ENCODE data around the gene HMCN1.

Gene HMCN1

DNA sequence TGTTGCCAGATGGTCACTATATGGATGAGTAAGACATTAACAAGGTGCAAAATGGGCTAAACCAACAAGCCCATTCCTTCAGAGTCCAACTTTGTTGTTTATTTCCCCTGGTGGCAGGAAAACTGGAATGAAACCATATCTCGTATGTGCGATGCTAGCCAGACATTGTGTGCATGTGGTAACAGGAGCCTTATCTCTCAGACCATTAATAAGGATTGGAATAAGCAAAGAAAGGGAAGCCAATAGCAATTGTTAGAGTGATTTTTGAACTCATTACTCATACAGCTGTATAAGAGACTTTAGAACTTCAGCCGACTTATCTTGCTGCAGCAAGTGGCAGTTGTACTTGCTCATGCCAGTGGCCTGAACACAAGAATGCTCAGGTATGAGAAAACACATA lies 30.0 kb upstream of the HMCN1 start:
- ATAC-seq (ENCODE audit: low read depth) (no peak), DNase-seq (ENCODE audit: low spot score) (no peak)
- Histone ChIP-seq H3K4me1 (ENCODE audit: insufficient read depth, poor library complexity, severe bottlenecking) (no peaks in the 10 kb centered on the region), H3K9me3 (ENCODE audit: severe bottlenecking) (no peaks in the 10 kb centered on the region), H3K27me3 (ENCODE audit: insufficient read depth, poor library complexity, severe bottlenecking) (no peaks in the 10 kb centered on the region), H3K4me3 (ENCODE audit: severe bottlenecking) (no peak overlapping the region), H3K27ac (ENCODE audit: poor library complexity, severe bottlenecking) (no peak overlapping the region), H3K36me3 (ENCODE audit: low read depth) (no peaks in the 10 kb centered on the region)
- TF ChIP-seq CTCF (IDR thresholded peaks at IDR 0.05; ENCODE audit: poor library complexity, severe bottlenecking), result no peak

- no peaks in the 10 kb centered on the region for H3K27me3 ChIP-seq (ENCODE audit: insufficient read depth, poor library complexity, severe bottlenecking)
- no peak for ATAC-seq (ENCODE audit: low read depth)
- no peaks in the 10 kb centered on the region for H3K36me3 ChIP-seq (ENCODE audit: low read depth)
- peaks cover 24% of the 10 kb centered on the region for H3K4me1 ChIP-seq (ENCODE audit: insufficient read depth, poor library complexity, severe bottlenecking)
- TF ChIP-seq CTCF (IDR thresholded peaks at IDR 0.05; ENCODE audit: poor library complexity, severe bottlenecking), result no peak
- no peak overlapping the region for H3K27ac ChIP-seq (ENCODE audit: poor library complexity, severe bottlenecking)
- no peak for DNase-seq (ENCODE audit: low spot score)
- no peak overlapping the region for H3K4me3 ChIP-seq (ENCODE audit: severe bottlenecking)
- no peaks in the 10 kb centered on the region for H3K9me3 ChIP-seq (ENCODE audit: severe bottlenecking)
These were observed 18.1 kb upstream of the HMCN1 start for GRCh38 chr1:185716095-185716494.

- peak; percentile 75 for DNase-seq (ENCODE audit: low spot score)
- Histone ChIP-seq H3K27ac (ENCODE audit: poor library complexity, severe bottlenecking) (peak overlapping the region; percentile 59), H3K9me3 (ENCODE audit: severe bottlenecking) (no peaks in the 10 kb centered on the region), H3K4me3 (ENCODE audit: severe bottlenecking) (no peak overlapping the region), H3K36me3 (ENCODE audit: low read depth) (no peaks in the 10 kb centered on the region), H3K27me3 (ENCODE audit: insufficient read depth, poor library complexity, severe bottlenecking) (no peaks in the 10 kb centered on the region), H3K4me1 (ENCODE audit: insufficient read depth, poor library complexity, severe bottlenecking) (peaks cover 24% of the 10 kb centered on the region)
- peak; percentile 32 for TF ChIP-seq CTCF (IDR thresholded peaks at IDR 0.05; ENCODE audit: poor library complexity, severe bottlenecking)
- peak; percentile 98 for ATAC-seq (ENCODE audit: low read depth)
These were observed 15.2 kb upstream of the HMCN1 start for GRCh38 chr1:185719021-185719420.

DNA sequence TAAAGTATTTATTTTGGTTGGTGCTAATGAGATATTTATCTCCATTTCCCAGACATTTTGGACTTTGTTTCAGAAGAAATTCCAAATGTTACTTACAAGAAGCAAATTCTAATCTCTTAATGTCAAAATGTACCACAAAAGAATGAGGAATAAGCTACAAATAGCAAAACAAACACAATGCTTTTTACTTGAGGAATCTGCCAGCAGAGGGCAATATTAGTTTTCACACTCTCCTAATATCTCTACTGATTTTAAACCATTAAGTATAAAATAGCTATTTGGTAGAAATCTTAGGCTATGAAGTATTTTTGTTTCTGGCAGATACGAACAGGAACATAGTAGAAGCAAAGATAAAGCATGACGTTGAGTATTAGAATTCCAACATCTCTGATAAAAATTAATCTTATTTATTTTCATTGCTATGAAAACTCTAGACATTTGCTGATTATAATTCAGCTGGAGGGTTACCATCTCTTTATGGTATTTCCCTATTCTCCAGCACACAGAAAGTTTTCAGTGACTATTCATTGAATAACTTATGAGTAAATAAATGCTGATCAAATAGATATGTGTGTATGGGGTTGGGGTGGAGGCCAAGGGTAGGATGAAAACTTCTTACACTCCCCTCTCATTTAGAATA lies 13.4 kb upstream of the HMCN1 start:
- no peaks in the 10 kb centered on the region for H3K36me3 ChIP-seq (ENCODE audit: low read depth)
- H3K27me3 ChIP-seq (ENCODE audit: insufficient read depth, poor library complexity, severe bottlenecking), result no peaks in the 10 kb centered on the region
- no peak overlapping the region for H3K4me3 ChIP-seq (ENCODE audit: severe bottlenecking)
- H3K4me1 ChIP-seq (ENCODE audit: insufficient read depth, poor library complexity, severe bottlenecking), result peaks cover 24% of the 10 kb centered on the region
- DNase-seq (ENCODE audit: low spot score), result no peak
- H3K27ac ChIP-seq (ENCODE audit: poor library complexity, severe bottlenecking), result no peak overlapping the region
- no peak for ATAC-seq (ENCODE audit: low read depth)
- no peaks in the 10 kb centered on the region for H3K9me3 ChIP-seq (ENCODE audit: severe bottlenecking)
- TF ChIP-seq CTCF (IDR thresholded peaks at IDR 0.05; ENCODE audit: poor library complexity, severe bottlenecking), result peak; percentile 81

- no peak overlapping the region for H3K4me3 ChIP-seq (ENCODE audit: severe bottlenecking)
- no peaks in the 10 kb centered on the region for H3K27me3 ChIP-seq (ENCODE audit: insufficient read depth, poor library complexity, severe bottlenecking)
- H3K27ac ChIP-seq (ENCODE audit: poor library complexity, severe bottlenecking), result no peak overlapping the region
- H3K4me1 ChIP-seq (ENCODE audit: insufficient read depth, poor library complexity, severe bottlenecking), result peaks cover 24% of the 10 kb centered on the region
- no peaks in the 10 kb centered on the region for H3K9me3 ChIP-seq (ENCODE audit: severe bottlenecking)
- ATAC-seq (ENCODE audit: low read depth) (no peak), DNase-seq (ENCODE audit: low spot score) (no peak)
- H3K36me3 ChIP-seq (ENCODE audit: low read depth), result no peaks in the 10 kb centered on the region
- no peak for TF ChIP-seq CTCF (IDR thresholded peaks at IDR 0.05; ENCODE audit: poor library complexity, severe bottlenecking)
These were observed 12.6 kb upstream of the HMCN1 start for GRCh38 chr1:185721553-185721952.

Data from RWPE2 (cell line).